CD14-positive monocyte (primary cell): ENCODE data around the gene ABHD14A. TPM values are rescaled to one million over a fixed set of nuclear protein-coding genes. Genes with fewer than 3 reads are reported as not detected.

Source experiments
- DNase-seq, 3 donors: peaks; one replicate each; pipeline ENCODE4 v3.0.0-alpha.2; 2011 to 2022
- H2AFZ ChIP-seq: 2 replicates; pipeline ENCODE4 v1.6.0; 2012; ENCODE audit warnings: mild to moderate bottlenecking, low read depth, low read length, inconsistent platforms; ENCODE audit not compliant: insufficient read depth, poor library complexity, severe bottlenecking
- H3K27ac ChIP-seq, 2 donors: 1 replicate in 1 of 2; 2 replicates in 1 of 2; pipeline ENCODE4 v1.5.1; 2012 to 2013; ENCODE audit warnings: low read length in 2 of 2, control low read depth in 1 of 2, inconsistent platforms in 1 of 2, low read depth in 1 of 2, mild to moderate bottlenecking in 1 of 2
- H3K27me3 ChIP-seq, 2 donors: one replicate each; pipeline versions ENCODE4 v1.6.0 to v1.6.1; 2011 to 2013; ENCODE audit warnings: low read length in 2 of 2; ENCODE audit not compliant: control insufficient read depth in 2 of 2, insufficient read depth in 2 of 2
- H3K36me3 ChIP-seq, 2 donors: replicated peaks in 1 of 2; 1 replicate in 1 of 2; 2 replicates in 1 of 2; pipeline versions ENCODE4 v1.5.1 to v1.6.1; 2012 to 2013; ENCODE audit warnings: low read length in 2 of 2, control low read depth in 1 of 2, inconsistent platforms in 1 of 2, mild to moderate bottlenecking in 1 of 2; ENCODE audit not compliant: insufficient read depth in 2 of 2, control insufficient read depth in 1 of 2
- H3K4me1 ChIP-seq, 2 donors: 1 replicate in 1 of 2; 2 replicates in 1 of 2; pipeline versions ENCODE4 v1.5.1 to v1.6.1; 2012 to 2013; ENCODE audit warnings: low read length in 2 of 2, control low read depth in 1 of 2, inconsistent platforms in 1 of 2, mild to moderate bottlenecking in 1 of 2, moderate library complexity in 1 of 2; ENCODE audit not compliant: insufficient read depth in 2 of 2, control insufficient read depth in 1 of 2
- H3K4me2 ChIP-seq: replicated peaks from 2 replicates; pipeline ENCODE3; 2012; ENCODE audit warnings: low read length, moderate library complexity, mild to moderate bottlenecking; ENCODE audit not compliant: poor library complexity, severe bottlenecking; ENCODE audit errors: extremely low read depth
- H3K4me3 ChIP-seq, 3 experiments: fragments of 200-600 bp in 1 of 3; sonication (generic) in 1 of 3; replicated peaks in 1 of 3; 1 replicate in 2 of 3; 2 replicates in 1 of 3; pipeline ENCODE4 v1.5.1; 2011 to 2013; ENCODE audit warnings: low read length in 3 of 3, mild to moderate bottlenecking in 3 of 3, control low read depth in 2 of 3, low read depth in 2 of 3, inconsistent platforms in 1 of 3, moderate library complexity in 1 of 3
- H3K79me2 ChIP-seq: 2 replicates; pipeline ENCODE4 v1.6.0; 2012; ENCODE audit warnings: mild to moderate bottlenecking, control low read depth, inconsistent platforms, low read length, moderate library complexity; ENCODE audit not compliant: insufficient read depth
- H3K9ac ChIP-seq: 2 replicates; pipeline ENCODE4 v1.6.0; 2017; ENCODE audit warnings: low read length, mild to moderate bottlenecking; ENCODE audit not compliant: insufficient read depth, poor library complexity, severe bottlenecking
- H3K9me3 ChIP-seq, 2 donors: replicated peaks in 1 of 2; 1 replicate in 1 of 2; 2 replicates in 1 of 2; pipeline versions ENCODE4 v1.5.1 to v1.6.1; 2012 to 2013; ENCODE audit warnings: low read length in 2 of 2, control low read depth in 1 of 2; ENCODE audit not compliant: control insufficient read depth in 1 of 2, insufficient read depth in 1 of 2
- H4K20me1 ChIP-seq: 2 replicates; pipeline ENCODE4 v1.6.0; 2012; ENCODE audit warnings: mild to moderate bottlenecking, low read length, control low read depth, moderate library complexity; ENCODE audit not compliant: insufficient read depth
- H3K27ac Mint-ChIP-seq, 7 donors: one replicate each; pipeline ENCODE4 v1.8.0; 2020; ENCODE audit warnings: mild to moderate bottlenecking in 7 of 7, mixed read lengths in 7 of 7, moderate library complexity in 6 of 7, inconsistent platforms in 2 of 7
- H3K27me3 Mint-ChIP-seq, 3 donors: one replicate each; pipeline ENCODE4 v1.8.0; 2021 to 2022; ENCODE audit warnings: low read depth in 3 of 3, mild to moderate bottlenecking in 3 of 3, mixed read lengths in 3 of 3, moderate library complexity in 3 of 3, inconsistent platforms in 1 of 3
- H3K36me3 Mint-ChIP-seq, 2 donors: one replicate each; pipeline ENCODE4 v1.8.0; 2020; ENCODE audit warnings: mixed read lengths in 2 of 2, inconsistent platforms in 1 of 2, mild to moderate bottlenecking in 1 of 2
- H3K4me1 Mint-ChIP-seq: one replicate; pipeline ENCODE4 v1.8.0; 2020; ENCODE audit warnings: mild to moderate bottlenecking, mixed read lengths
- H3K4me3 Mint-ChIP-seq, 2 donors: one replicate each; pipeline ENCODE4 v1.8.0; 2020; ENCODE audit warnings: mild to moderate bottlenecking in 2 of 2, mixed read lengths in 2 of 2, moderate library complexity in 1 of 2
- H3K9me3 Mint-ChIP-seq, 7 donors: one replicate each; pipeline ENCODE4 v1.8.0; 2020 to 2022; ENCODE audit warnings: mixed read lengths in 7 of 7, mild to moderate bottlenecking in 6 of 7, moderate library complexity in 6 of 7, inconsistent platforms in 2 of 7
- CTCF ChIP-seq: fragments of 200-600 bp; IDR thresholded peaks from one replicate; pipeline ENCODE4 v1.8.0; 2022; ENCODE audit warnings: antibody characterized with exemption, mild to moderate bottlenecking
- WGBS: methylation state at CpG from one replicate; pipeline ENCODE4 v1.1.5; 2013; ENCODE audit warnings: missing lambda C conversion rate; ENCODE audit not compliant: insufficient coverage; 5-methylcytosine and 5-hydroxymethylcytosine counted together
- intact Hi-C, 2 donors: fragments of 100-400 bp; cut with micrococcal nuclease; formaldehyde crosslinking; loops; one replicate each; pipeline versions ENCODE4 v1.15.0 to v1.15.1; 2023
- polyA plus RNA-seq, 3 donors: library from polyadenylated mRNA; depleted of rRNA in 1 of 3; unstranded in 2 of 3; stranded (reverse) in 1 of 3; fragments of 300-500 nt in 2 of 3; fragments of >200 nt in 1 of 3; fragmentation: Illumina TruSeq in 2 of 3; gene quantifications; 1 replicate in 2 of 3; 2 replicates in 1 of 3; pipeline ENCODE4 v1.2.3, GENCODE V29; 2012 to 2021

ABHD14A gene
- polyA plus RNA-seq, 3 donors, result 6.9 to 13.2 (median 11.7) TPM

DNA sequence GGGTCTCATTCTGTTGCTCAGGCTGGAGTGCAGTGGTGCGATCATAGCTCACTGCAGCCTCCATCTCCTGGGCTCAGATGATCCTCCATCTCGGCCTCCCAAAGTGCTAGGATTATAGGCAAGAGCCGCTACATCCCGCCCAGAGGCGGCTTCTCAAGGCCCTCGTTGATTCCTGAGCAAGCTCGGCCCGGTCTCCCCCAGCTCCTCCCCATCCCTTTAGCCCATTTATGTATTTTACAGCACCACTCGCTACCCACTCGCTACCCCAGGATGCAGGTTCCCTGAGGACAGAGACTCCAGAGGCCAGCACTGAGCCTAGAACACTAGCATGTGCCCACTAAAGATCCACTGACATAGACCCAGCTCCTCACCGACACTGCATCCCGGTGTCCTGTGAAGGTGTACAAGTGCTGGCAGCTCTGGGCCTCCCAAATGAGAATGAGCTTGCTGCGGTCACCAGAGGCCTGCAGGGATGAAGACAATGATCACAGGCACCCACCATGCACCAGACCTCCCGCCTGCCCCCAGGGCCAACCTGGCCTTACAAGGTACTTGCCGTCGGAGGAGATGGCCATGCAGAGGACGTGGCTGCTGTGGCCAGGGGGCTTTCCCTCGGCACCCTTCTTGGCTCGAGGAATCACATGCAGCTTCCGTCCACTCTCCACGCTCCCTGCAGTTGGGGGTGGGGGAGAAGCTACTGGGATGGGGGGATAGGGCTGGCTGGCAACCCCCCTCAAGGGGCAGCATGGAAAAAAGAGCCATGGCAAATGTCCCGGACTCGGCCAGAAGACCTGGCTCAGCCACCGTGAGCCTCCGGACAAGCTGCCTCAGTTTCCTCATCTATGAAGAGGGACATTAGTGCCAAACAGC is 38.7 kb upstream of the ABHD14A start:
- Mint-ChIP-seq H3K27me3 (peaks cover 0 to 2% (median 0%) of the 10 kb centered on the region in 3 donors), H3K4me3 (no peak overlapping the region), H3K36me3 (peaks cover 64 to 70% of the 10 kb centered on the region in 2 donors), H3K27ac (peak overlapping the region in 2 of 7 donors; percentile 24 to 61), H3K9me3 (peaks cover 0 to 2% (median 0%) of the 10 kb centered on the region in 7 donors), H3K4me1 (peaks cover 13% of the 10 kb centered on the region)
- Histone ChIP-seq H4K20me1 (no peaks in the 10 kb centered on the region), H3K4me3 (no peak overlapping the region), H3K27ac (no peak overlapping the region), H3K9ac (no peak overlapping the region), H3K4me2 (no peak overlapping the region), H3K4me1 (peaks cover 6% of the 10 kb centered on the region in 2 donors), H2AFZ (no peak overlapping the region), H3K36me3 (peaks cover 50 to 72% of the 10 kb centered on the region in 2 donors), H3K9me3 (no peaks in the 10 kb centered on the region), H3K27me3 (no peaks in the 10 kb centered on the region), H3K79me2 (peaks cover 13% of the 10 kb centered on the region)
- DNase-seq, result no peak
- intact Hi-C loops, result loop anchor here in 1 of 2 donors (5.0 kb wide), 1 partner anchor 186 kb away; no protein-coding TSS in a partner anchor
- WGBS, result 99% methylated on average over 21 of the region's 25 CpGs
- TF ChIP-seq CTCF, result no peak

- no peaks in the 10 kb centered on the region for H3K9me3 ChIP-seq
Measured at GRCh38 chr3:51937014-51937413, 37.9 kb upstream of the ABHD14A start.

More at GRCh38 chr3:51937014-51937413, 37.9 kb upstream of the ABHD14A start:
- Mint-ChIP-seq H3K36me3 (peaks cover 64 to 66% of the 10 kb centered on the region in 2 donors), H3K9me3 (peaks cover 0 to 2% (median 0%) of the 10 kb centered on the region in 7 donors), H3K4me1 (peaks cover 17% of the 10 kb centered on the region), H3K27me3 (peaks cover 0 to 2% (median 0%) of the 10 kb centered on the region in 3 donors), H3K4me3 (no peak overlapping the region), H3K27ac (no peak overlapping the region)
- H3K4me2 ChIP-seq, result no peak overlapping the region
- no peaks in the 10 kb centered on the region for H3K27me3 ChIP-seq
- no peak overlapping the region for H3K4me3 ChIP-seq
- H3K4me1 ChIP-seq, result peaks cover 11 to 12% of the 10 kb centered on the region in 2 donors
- no peak for DNase-seq
- 97% methylated on average over 6 of the region's 9 CpGs for WGBS
- H3K79me2 ChIP-seq, result peaks cover 19% of the 10 kb centered on the region
- H3K36me3 ChIP-seq, result peaks cover 50 to 72% of the 10 kb centered on the region in 2 donors
- H3K27ac ChIP-seq, result no peak overlapping the region
- intact Hi-C loops, result loop anchor here in 1 of 2 donors (5.0 kb wide), 1 partner anchor 185 kb away; no protein-coding TSS in a partner anchor
- TF ChIP-seq CTCF, result no peak
- H3K9ac ChIP-seq, result no peak overlapping the region
- no peak overlapping the region for H2AFZ ChIP-seq
- no peaks in the 10 kb centered on the region for H4K20me1 ChIP-seq
